Memory B cell (primary cell): ENCODE measurements around the gene SLC26A11.

Experiments used
- ATAC-seq: fragments of 150-1000 bp; cut with Tn5 transposase; 2 replicates; pipeline ENCODE4 v1.10.0; 2021; ENCODE audit warnings: low read depth, mild to moderate bottlenecking, moderate library complexity
- DNase-seq, 2 donors: peaks; one replicate each; pipeline ENCODE4 v3.0.0; 2022; ENCODE audit warnings: low spot score in 2 of 2
- H3K27ac Mint-ChIP-seq: one replicate; pipeline ENCODE4 v1.8.0; 2022; ENCODE audit warnings: mild to moderate bottlenecking, moderate library complexity, mixed read lengths
- H3K27me3 Mint-ChIP-seq: one replicate; pipeline ENCODE4 v1.8.0; 2022; ENCODE audit warnings: mixed read lengths
- H3K36me3 Mint-ChIP-seq: one replicate; pipeline ENCODE4 v1.8.0; 2022; ENCODE audit warnings: mild to moderate bottlenecking, mixed read lengths
- H3K4me1 Mint-ChIP-seq: one replicate; pipeline ENCODE4 v1.8.0; 2022; ENCODE audit warnings: mixed read lengths
- H3K4me3 Mint-ChIP-seq: one replicate; pipeline ENCODE4 v1.8.0; 2022; ENCODE audit warnings: mild to moderate bottlenecking, moderate library complexity, mixed read lengths
- H3K9me3 Mint-ChIP-seq: one replicate; pipeline ENCODE4 v1.8.0; 2022; ENCODE audit warnings: mixed read lengths

The SLC26A11 gene

DNA sequence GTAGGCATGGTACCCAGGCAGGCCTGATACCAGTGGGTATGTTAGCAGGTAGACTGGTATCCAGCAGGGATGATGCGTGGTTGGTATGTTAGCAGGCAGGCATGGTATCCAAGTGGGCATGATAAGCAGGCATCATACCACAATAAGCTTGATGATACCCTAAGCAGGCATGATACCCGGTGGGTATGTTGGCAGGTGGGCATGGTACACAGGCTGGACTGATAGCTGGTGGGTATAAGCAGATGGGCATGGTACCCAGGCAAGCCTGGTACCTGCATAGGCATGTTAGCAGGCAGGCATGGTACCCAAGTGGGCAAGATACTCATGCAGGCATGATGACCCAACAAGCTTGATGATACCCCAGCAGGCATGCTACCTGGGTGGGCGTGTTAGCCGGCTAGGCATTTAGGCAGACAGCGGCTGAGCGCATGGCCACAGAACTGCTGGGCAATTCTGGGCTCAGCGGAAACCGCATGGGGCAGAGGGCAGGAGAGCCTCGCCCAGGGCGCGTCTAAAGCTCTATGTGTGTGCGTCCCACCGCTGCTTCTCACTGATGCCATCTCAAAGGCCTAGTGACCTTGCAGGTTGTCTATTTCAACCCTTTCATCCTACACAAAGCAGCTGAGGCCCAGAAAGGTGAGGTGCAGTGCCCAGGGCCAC, 2.4 kb upstream of the SLC26A11 start:
- no peaks in the 10 kb centered on the region for H3K27me3 Mint-ChIP-seq
- peaks cover 16% of the 10 kb centered on the region for H3K4me1 Mint-ChIP-seq
- no peak overlapping the region for H3K4me3 Mint-ChIP-seq
- ATAC-seq (no peak), DNase-seq (no peak)
- peaks cover 3% of the 10 kb centered on the region for H3K36me3 Mint-ChIP-seq
- H3K9me3 Mint-ChIP-seq: no peaks in the 10 kb centered on the region
- H3K27ac Mint-ChIP-seq: no peak overlapping the region

DNA sequence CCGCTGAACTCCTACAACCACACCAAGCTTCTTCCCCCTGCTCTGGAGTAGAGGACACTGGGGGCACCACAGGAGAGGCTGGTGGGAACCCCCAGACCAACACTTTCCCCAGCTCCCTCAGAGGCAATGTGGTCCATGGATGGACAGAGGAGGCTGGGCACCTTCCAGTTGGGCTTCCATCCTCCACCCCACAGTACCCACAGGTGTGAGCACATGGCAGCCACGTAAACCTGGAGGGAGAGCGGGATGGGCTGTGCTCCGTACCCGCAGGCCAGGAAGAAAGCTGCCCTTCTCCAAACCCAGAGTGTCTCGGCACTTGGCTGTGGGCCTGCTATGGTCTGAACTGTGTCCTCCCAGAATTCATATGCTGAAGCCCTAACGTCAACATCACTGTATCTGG, 1.8 kb upstream of the SLC26A11 start:
- ATAC-seq: no peak
- peaks cover 3% of the 10 kb centered on the region for H3K36me3 Mint-ChIP-seq
- H3K9me3 Mint-ChIP-seq: no peaks in the 10 kb centered on the region
- H3K4me1 Mint-ChIP-seq: peaks cover 16% of the 10 kb centered on the region
- peak overlapping the region; percentile 75 for H3K27ac Mint-ChIP-seq
- H3K4me3 Mint-ChIP-seq: peak overlapping the region; percentile 39
- DNase-seq: no peak
- H3K27me3 Mint-ChIP-seq: no peaks in the 10 kb centered on the region

- DNase-seq (peak; percentile 75 to 81), ATAC-seq (peak; percentile 91)
- peaks cover 3% of the 10 kb centered on the region for H3K27me3 Mint-ChIP-seq
- H3K9me3 Mint-ChIP-seq: no peaks in the 10 kb centered on the region
- H3K4me1 Mint-ChIP-seq: peaks cover 20% of the 10 kb centered on the region
- H3K27ac Mint-ChIP-seq: peak overlapping the region; percentile 97
- peak overlapping the region; percentile 97 for H3K4me3 Mint-ChIP-seq
- peaks cover 6% of the 10 kb centered on the region for H3K36me3 Mint-ChIP-seq
Measured at GRCh38 chr17:80219013-80219762, 1.0 kb upstream of the SLC26A11 start.

DNA sequence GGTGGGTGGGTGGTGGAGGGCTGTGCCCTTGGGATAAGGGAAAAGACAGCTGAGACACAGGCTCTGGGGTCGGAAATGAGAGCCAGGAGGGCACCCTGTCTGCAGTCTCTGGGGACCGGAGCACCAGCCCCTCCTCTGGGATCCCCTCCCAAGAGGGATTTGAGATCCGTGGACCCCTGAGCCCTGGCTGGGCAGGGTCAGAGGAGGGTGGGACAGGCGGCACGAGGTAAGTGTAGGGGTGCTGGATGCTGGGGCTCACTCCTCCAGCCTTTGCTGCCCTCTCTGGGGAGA, 519 bp upstream of the SLC26A11 start:
- H3K27ac Mint-ChIP-seq: peak overlapping the region; percentile 97
- ATAC-seq (peak; percentile 19), DNase-seq (no peak)
- H3K4me1 Mint-ChIP-seq: peaks cover 21% of the 10 kb centered on the region
- peak overlapping the region; percentile 97 for H3K4me3 Mint-ChIP-seq
- peaks cover 7% of the 10 kb centered on the region for H3K36me3 Mint-ChIP-seq
- H3K9me3 Mint-ChIP-seq: no peaks in the 10 kb centered on the region
- peaks cover 4% of the 10 kb centered on the region for H3K27me3 Mint-ChIP-seq

GRCh38 chr17:80220736-80221215, 549 bp downstream of the SLC26A11 start:
- Mint-ChIP-seq H3K36me3 (peaks cover 7% of the 10 kb centered on the region), H3K4me1 (peaks cover 21% of the 10 kb centered on the region), H3K27ac (peak overlapping the region; percentile 84), H3K4me3 (peak overlapping the region; percentile 75), H3K9me3 (no peaks in the 10 kb centered on the region), H3K27me3 (peaks cover 4% of the 10 kb centered on the region)
- ATAC-seq (no peak), DNase-seq (peak; percentile 18 to 24)

DNA sequence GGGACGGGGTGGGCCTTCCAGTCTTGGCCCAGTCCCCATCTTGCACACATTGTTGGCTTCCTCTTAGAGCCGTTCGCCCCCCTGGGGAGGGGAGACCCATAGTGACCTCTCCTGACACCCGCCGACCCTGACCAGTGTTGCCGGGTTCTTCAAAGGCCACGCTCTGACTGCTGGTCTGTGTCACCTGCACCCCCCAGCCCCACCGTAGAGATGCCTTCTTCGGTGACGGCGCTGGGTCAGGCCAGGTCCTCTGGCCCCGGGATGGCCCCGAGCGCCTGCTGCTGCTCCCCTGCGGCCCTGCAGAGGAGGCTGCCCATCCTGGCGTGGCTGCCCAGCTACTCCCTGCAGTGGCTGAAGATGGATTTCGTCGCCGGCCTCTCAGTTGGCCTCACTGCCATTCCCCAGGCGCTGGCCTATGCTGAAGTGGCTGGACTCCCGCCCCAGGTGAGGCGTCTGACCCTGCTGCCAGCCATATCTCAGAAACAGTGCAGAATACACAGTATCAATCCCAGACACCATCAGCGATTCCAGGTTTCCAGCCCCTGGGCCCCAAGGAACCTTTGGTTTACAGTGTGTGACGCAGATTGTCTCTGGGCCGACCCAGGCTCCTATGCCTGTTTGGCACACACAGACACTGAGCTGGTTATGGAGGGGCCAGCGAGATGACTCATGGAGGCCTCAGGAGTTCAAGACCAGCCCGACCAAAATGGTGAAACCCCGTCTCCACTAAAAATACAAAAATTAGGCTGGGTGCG, 1.3 kb downstream of the SLC26A11 start:
- Mint-ChIP-seq H3K36me3 (peaks cover 4% of the 10 kb centered on the region), H3K4me3 (peak overlapping the region; percentile 75), H3K27ac (peak overlapping the region; percentile 84), H3K4me1 (peaks cover 21% of the 10 kb centered on the region), H3K27me3 (peaks cover 4% of the 10 kb centered on the region), H3K9me3 (no peaks in the 10 kb centered on the region)
- ATAC-seq (no peak), DNase-seq (no peak)

DNA sequence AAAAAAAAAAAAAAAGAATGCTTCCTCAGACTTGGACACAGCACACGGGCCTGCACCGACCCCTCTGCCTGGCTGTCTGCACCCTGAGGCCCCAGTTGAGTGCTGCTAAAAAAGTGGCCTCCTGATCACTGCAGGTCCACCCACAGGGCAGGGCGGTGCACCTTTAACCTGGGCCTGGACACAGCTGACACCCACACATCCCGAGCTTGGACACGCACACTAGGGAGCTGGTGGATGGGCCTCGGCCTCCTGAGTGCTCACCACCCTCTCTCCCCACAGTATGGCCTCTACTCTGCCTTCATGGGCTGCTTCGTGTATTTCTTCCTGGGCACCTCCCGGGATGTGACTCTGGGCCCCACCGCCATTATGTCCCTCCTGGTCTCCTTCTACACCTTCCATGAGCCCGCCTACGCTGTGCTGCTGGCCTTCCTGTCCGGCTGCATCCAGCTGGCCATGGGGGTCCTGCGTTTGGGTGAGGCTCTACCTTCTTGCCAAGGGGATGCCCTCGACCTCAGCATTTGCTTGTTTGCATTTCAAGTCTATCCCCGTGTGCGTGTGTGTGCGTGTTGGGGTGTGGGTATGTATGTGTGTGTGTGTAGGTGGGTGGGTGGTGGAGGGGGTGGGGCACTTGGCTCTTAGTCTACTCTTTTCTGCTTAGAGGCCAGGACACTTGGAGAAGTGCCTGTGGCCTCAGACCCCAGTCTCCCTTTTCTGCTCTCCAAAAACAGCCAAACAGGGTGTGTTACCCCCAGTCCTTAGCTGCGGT, 2.3 kb downstream of the SLC26A11 start:
- Mint-ChIP-seq H3K36me3 (peaks cover 4% of the 10 kb centered on the region), H3K27me3 (peaks cover 4% of the 10 kb centered on the region), H3K27ac (no peak overlapping the region), H3K4me3 (peak overlapping the region; percentile 32), H3K4me1 (peaks cover 18% of the 10 kb centered on the region), H3K9me3 (no peaks in the 10 kb centered on the region)
- DNase-seq: no peak
- ATAC-seq: no peak

DNA sequence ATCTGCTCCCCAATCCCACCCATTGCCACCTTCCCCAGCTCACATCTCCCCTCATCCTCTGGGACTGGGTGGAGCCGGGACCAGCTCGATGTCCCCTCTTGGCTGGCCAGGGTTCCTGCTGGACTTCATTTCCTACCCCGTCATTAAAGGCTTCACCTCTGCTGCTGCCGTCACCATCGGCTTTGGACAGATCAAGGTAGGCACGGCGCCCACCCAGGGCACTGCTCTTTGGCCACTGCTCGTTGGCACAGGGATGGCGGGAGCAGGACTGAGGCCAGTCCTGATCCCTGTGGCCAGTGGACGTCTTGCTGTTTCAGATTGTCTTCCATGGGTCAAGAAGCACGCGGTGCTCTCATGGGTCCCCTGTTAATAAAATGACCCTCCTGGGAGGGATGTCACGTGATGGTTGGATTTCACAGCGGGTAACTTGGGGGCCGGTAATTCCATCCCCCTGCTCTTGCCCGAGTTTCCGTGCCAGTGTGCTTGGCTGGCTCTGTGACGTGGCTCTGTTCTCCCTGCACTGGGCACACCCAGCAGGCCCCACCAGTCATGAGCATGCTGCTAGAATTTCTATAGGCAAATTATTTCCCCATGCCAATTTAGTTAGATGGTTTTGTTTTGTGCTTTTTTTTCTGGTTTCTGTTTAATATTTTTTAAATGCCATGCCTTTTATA, 3.1 kb downstream of the SLC26A11 start:
- Mint-ChIP-seq H3K36me3 (peaks cover 4% of the 10 kb centered on the region), H3K4me1 (peaks cover 15% of the 10 kb centered on the region), H3K27ac (no peak overlapping the region), H3K27me3 (peaks cover 4% of the 10 kb centered on the region), H3K4me3 (no peak overlapping the region), H3K9me3 (no peaks in the 10 kb centered on the region)
- DNase-seq (no peak), ATAC-seq (no peak)

- DNase-seq: no peak
- no peaks in the 10 kb centered on the region for H3K9me3 Mint-ChIP-seq
- H3K27ac Mint-ChIP-seq: no peak overlapping the region
- H3K4me3 Mint-ChIP-seq: no peak overlapping the region
- H3K36me3 Mint-ChIP-seq: peaks cover 4% of the 10 kb centered on the region
- peaks cover 12% of the 10 kb centered on the region for H3K4me1 Mint-ChIP-seq
- no peak for ATAC-seq
- H3K27me3 Mint-ChIP-seq: peaks cover 4% of the 10 kb centered on the region
Measured at GRCh38 chr17:80223838-80224497, 3.7 kb downstream of the SLC26A11 start.

- peaks cover 8% of the 10 kb centered on the region for H3K4me1 Mint-ChIP-seq
- no peaks in the 10 kb centered on the region for H3K9me3 Mint-ChIP-seq
- H3K36me3 Mint-ChIP-seq: peaks cover 4% of the 10 kb centered on the region
- no peak for DNase-seq
- no peak overlapping the region for H3K27ac Mint-ChIP-seq
- H3K4me3 Mint-ChIP-seq: no peak overlapping the region
- no peak for ATAC-seq
- peaks cover 4% of the 10 kb centered on the region for H3K27me3 Mint-ChIP-seq
Measured at GRCh38 chr17:80224683-80225082, 4.5 kb downstream of the SLC26A11 start.

DNA sequence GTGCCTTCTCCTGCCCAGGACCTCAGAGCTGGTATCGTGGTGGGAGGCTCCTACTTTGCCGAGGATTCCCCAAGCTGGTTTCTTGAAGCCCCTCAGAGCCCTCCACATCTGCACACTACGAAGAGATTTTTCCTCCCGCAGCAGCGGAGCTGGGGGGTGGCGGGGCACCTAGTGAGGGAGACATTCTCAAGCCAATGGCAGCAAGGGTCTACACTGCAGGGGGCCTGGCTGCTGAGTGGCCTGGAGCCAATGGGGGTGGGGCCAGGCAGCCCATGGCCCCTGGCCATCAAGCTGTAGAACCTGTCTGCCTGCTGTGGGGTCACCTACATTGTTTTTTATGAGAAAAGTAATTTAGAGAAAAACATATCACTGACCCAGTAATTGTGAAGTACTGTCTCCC, 5.0 kb downstream of the SLC26A11 start:
- peaks cover 4% of the 10 kb centered on the region for H3K4me1 Mint-ChIP-seq
- H3K4me3 Mint-ChIP-seq: no peak overlapping the region
- ATAC-seq (no peak), DNase-seq (no peak)
- H3K27ac Mint-ChIP-seq: no peak overlapping the region
- H3K36me3 Mint-ChIP-seq: peaks cover 4% of the 10 kb centered on the region
- no peaks in the 10 kb centered on the region for H3K9me3 Mint-ChIP-seq
- peaks cover 4% of the 10 kb centered on the region for H3K27me3 Mint-ChIP-seq

DNA sequence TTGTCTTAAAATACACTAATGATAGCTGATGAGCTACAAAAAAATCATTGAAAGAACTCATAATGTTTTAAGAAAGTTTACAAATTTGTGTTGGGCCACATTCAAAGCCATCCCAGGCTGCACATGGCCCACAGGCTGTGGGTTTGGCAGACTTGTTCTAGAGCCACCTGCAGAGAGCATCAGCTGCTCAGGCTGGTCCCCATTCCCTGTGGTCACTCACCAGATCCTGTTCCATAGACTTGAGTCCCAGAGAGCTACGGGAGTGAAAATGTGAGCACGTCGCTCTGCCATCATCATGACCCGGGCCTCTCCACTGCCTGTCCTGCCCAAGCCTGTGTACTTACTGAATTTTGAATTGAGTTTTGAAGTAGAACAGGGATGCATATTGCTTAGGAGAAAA, 6.9 kb downstream of the SLC26A11 start:
- H3K4me3 Mint-ChIP-seq: no peak overlapping the region
- H3K27me3 Mint-ChIP-seq: peaks cover 4% of the 10 kb centered on the region
- H3K4me1 Mint-ChIP-seq: peaks cover 4% of the 10 kb centered on the region
- ATAC-seq (no peak), DNase-seq (no peak)
- H3K36me3 Mint-ChIP-seq: peaks cover 7% of the 10 kb centered on the region
- H3K9me3 Mint-ChIP-seq: peaks cover 3% of the 10 kb centered on the region
- no peak overlapping the region for H3K27ac Mint-ChIP-seq

DNA sequence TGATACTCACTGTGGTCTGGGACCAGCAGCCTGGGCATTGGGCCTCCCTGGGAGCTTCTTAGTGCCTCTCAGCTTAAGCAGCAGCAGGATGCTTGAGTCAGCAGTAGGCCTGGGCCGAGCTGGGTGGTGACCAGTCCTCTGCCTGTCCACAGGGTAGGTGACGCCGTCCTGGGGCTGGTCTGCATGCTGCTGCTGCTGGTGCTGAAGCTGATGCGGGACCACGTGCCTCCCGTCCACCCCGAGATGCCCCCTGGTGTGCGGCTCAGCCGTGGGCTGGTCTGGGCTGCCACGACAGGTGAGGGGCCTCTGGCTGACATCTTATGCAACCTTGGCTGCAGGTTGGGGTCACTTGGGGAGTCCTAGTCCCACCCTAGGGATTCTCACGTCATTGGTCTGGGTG, 7.4 kb downstream of the SLC26A11 start:
- H3K4me3 Mint-ChIP-seq: no peak overlapping the region
- peaks cover 10% of the 10 kb centered on the region for H3K36me3 Mint-ChIP-seq
- no peak for ATAC-seq
- H3K9me3 Mint-ChIP-seq: peaks cover 6% of the 10 kb centered on the region
- no peak for DNase-seq
- H3K4me1 Mint-ChIP-seq: peaks cover 4% of the 10 kb centered on the region
- peaks cover 4% of the 10 kb centered on the region for H3K27me3 Mint-ChIP-seq
- no peak overlapping the region for H3K27ac Mint-ChIP-seq
